Measurements from ENCODE around the gene PCF11.

PCF11 gene

DNA sequence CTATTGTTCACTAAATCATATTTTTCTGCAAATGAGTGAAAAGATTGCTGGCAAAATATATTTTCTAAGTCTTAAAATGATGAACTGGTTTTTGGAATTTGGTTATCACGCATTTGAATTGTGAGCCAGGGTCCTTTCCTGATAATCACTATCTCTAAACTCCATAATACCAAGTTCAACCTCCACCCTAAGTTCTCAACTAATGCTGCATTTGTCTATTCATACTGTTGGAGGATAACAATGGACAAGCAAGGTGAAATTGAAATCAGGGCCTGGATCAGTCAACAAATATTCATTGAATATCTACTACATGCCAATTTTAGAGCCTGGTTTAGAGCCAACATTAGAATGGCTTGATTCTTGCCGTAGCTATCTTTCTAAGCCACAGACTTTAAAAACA, 4.7 kb upstream of the PCF11 start:
- no peak for DNase-seq

- no peak for DNase-seq
Observed at GRCh38 chr11:83153764-83154163, 3.2 kb upstream of the PCF11 start.

DNA sequence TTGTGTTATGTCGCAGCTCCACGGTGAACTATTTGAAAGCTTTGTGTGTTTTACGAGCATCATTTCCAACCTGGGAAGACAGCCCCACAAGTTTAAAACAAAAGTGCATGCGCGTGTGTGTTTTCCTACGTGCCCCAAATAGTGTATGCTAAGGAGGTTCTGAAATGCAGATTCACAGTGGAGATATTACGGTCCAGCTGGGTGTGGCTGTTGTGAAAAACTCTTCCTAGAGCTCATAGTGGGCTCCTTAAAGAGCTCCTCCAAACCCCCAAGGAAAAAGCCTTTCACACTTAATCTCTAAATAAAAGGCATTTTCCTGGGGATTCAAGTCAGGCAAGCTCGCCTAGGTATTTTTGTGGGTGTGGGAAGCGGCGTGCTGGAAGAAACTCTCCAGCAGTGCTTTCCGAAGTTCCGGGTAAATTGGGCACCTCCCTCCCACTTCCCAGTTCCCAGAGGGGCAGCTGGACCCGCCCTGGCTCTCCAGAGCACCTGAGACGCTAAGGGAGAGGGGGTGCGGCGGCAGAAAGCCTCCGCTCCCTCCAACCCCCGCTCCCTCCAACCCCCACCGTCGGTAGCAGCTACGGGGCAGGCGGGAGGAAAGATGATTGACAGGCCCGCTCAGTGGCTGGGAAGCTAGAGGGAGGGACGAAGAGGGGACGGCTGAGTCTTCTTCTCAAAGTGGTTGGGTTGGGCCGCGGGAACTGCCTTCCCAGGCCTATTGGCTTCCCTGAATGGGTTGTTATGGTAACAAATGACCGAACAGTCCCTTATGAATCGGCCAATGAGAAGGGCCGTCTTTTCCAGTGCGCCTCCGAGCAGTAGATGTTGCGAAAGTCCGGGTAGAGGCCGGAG, 561 bp upstream of the PCF11 start:
- DNase-seq, result peak; percentile 99 to 100

GRCh38 chr11:83157594-83158356, 844 bp downstream of the PCF11 start:
- DNase-seq, result peak; percentile 54 to 61

DNA sequence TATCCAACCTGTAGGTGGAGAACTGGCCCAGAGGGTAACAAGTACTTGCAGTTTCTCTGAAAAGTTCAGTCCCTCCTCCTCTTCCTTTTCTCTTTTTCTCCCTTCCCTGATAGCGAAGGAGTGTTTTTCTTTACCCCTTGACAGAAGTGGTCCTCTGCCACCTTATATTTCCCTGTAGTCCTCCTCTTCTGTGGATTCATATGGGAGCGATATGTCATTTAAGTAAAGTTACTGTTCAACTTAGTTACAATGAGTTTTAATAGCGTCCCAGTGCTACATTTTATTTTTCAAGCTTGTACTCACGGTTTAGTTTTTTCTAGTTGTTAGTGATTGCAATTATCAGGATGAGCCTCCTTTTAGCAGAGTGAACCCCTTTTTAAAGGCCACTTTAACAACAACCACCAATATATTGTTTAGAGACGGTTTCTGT, 1.4 kb downstream of the PCF11 start:
- DNase-seq, result no peak

DNA sequence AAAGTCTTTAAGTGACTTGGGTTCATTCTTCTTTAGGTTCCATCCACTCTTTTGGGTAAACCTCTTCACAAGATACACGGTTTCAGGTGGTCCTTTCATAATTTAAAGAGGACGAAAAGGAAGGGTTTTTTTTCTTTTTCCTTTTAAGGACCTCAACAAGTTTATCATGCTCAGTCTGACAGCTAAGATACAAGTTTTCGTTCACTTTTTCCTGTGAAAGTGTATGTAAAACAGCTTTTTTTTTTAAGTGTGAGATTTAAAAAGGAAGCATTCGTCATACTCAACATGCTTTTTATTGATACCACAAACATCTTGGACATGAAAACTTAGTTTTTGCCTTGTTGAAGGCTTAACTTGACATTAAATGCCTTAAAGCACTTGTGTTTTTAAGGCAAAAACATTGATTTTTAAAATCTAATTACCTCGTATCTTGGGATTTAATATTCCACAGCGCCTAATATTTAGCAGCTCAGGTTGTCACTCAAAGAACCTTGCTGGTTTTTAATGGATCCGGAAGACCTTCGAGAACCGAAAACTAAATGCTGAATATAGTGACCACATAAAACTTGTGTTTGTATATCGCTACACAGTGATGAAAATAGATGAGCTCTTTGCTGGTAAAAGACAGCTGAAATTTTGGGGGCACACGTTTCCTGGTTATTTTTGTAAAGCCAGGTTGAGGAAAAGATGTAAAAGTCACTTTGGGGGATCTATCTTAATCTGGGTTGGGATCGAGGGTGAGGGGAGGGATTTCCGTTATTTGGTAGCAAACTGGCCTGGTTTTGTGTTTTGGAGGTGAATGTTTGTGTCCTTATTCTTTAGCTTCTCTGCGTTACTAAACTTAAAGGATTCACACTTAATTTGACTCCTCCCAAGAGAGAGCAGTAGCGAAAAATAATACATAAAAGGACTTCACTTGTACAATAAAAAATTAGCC, 2.3 kb downstream of the PCF11 start:
- peak in 1 of 2 donors; percentile 30 for DNase-seq

GRCh38 chr11:83159902-83160865, 3.3 kb downstream of the PCF11 start:
- peak in 1 of 2 donors; percentile 36 for DNase-seq

GRCh38 chr11:83161610-83162199, 4.8 kb downstream of the PCF11 start:
- no peak for DNase-seq

DNA sequence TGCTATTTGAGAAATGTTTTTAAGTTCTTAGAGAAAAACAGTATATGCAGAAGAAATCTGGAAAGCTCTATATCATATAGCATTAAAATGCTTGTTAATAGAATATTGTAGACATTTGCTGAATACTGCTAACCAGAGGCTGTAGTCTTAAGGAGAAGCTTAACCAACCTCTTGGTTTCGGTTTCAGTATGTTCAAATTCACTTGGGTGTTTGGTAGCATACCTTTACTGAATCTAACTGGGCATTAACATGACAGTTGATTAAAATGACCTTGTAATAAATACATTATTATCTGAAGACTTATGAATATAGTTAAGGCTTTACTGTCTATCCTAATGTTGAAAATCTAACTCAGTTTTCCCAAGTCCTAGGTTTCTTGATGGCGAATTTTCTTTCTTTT, 5.4 kb downstream of the PCF11 start:
- DNase-seq, result peak in 1 of 2 donors; percentile 58

DNA sequence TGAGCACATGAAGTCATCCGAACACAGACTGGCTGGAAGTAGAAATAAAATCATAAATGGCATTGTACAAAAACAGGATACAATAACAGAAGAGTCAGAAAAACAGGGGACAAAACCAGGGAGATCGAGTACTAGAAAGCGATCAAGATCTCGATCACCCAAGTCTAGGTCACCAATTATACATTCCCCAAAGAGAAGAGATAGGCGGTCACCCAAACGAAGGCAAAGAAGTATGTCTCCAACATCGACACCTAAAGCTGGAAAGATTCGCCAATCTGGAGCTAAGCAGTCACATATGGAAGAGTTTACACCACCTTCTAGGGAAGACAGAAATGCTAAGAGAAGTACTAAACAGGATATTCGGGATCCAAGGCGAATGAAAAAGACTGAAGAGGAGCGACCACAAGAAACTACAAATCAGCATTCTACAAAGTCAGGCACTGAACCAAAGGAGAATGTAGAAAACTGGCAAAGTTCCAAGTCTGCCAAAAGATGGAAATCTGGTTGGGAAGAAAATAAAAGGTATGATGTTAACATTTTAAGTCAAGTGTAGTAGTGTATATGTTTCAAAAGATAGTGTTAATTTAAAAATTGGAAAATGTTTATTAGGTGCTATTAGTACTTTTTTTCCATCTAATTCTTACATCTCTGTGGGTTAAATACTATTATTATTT, 9.4 kb downstream of the PCF11 start:
- DNase-seq, result no peak

DNA sequence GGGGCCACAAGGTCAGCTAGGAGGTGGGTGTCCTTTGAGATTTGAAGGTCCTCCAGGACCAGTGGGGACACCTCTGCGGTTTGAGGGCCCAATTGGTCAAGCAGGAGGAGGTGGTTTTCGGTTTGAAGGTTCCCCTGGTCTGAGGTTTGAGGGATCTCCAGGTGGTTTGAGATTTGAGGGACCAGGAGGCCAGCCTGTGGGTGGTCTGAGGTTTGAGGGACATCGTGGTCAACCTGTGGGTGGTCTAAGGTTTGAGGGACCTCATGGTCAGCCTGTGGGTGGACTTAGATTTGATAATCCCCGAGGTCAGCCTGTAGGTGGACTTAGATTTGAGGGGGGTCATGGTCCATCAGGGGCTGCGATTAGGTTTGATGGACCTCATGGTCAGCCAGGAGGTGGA, 11.8 kb downstream of the PCF11 start:
- no peak for DNase-seq

DNA sequence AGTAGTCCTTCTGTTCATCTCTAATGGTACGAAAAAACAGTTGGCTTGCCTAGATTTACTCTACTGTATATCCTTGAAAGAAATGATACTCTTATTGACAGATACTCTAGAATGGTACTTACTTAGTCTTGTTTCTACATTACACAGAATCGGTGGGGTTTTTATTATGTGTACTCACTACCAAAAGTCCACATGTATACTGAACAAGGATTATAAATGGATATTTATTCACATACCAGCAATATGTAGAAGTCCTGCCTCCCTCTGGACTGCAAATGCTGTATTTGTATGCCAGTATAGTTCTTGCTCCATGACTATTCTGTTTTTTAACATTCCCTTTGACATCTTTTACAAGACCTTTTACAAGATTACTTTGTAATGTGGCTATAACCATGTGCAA, 13.9 kb downstream of the PCF11 start:
- no peak for DNase-seq

- DNase-seq, result no peak
Observed at GRCh38 chr11:83172551-83172950, 15.6 kb downstream of the PCF11 start.

DNA sequence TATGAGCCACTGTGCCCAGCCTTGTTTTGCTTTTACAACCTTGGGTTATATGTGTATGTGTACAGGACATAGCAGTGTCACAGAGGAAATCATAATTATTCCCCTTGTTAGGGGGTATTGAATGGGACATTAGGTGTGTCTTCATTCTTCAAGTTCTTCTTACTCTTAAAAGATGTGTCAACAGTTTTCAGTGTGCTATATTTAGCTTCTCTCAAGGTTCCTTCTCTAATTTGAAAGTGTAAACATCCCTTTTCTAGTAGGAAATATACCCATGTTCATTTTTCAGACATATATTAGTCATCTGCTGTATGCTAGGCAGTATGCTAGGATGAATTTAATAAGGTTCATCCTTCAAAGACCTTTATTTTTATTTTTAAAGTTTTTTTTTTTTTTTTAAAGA, 17.1 kb downstream of the PCF11 start:
- no peak for DNase-seq

DNA sequence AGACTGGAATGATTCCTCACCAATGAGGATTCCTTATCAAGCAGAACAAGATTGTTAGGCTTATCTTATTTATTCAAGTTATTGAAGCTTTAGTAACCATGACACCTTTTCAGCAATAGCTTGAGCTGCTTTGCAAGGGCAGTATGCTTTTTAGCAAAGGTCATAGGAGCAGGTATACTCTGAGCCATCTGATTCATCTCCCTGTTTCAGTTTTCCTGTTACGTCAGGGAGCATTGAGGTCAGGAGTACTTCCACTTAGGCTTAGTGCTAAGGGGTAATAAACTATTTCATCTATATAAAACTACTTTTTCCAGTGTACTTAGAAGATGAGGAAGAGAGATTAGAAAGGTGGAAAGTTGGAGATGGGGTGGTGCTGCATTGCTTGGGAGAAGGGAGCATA, 18.9 kb downstream of the PCF11 start:
- no peak for DNase-seq

DNA sequence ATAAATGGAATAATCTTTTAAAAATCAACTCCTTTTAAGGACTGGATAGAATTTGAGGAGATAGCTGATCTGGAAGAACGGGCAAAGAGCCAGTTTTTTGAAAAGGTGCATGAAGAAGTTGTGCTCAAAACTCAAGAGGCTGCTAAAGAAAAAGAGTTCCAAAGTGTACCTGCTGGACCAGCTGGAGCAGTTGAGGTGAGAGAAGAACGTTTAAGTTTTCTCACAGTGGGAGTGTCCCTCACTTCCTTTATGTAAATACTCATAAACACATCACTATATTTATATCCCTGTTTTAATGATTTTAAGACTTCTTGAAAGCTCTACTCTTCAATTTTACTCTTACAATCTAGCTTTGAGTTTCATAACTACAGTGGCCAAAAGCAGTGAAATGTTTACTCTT, 24.9 kb downstream of the PCF11 start:
- no peak for DNase-seq

DNA sequence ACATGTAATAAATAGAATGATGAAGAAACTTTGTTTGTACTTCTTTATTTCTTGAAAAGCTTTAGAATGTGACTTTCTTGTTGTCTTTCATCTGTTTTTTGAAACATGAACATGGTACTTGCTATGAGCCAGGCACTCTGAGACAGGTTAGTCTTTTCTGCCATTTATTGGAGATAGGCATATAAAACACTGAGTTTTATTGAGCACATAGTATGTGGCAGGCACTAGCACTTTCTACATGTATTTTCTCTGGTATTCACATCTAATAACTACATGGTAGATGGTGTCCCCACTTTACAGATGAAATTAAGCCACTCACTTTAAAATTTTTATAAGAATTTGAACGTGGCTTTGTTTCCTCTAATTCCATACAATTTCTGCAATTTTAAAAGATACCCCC, 28.8 kb downstream of the PCF11 start:
- DNase-seq, result no peak

GRCh38 chr11:83187465-83187864, 30.5 kb downstream of the PCF11 start:
- no peak for DNase-seq

DNA sequence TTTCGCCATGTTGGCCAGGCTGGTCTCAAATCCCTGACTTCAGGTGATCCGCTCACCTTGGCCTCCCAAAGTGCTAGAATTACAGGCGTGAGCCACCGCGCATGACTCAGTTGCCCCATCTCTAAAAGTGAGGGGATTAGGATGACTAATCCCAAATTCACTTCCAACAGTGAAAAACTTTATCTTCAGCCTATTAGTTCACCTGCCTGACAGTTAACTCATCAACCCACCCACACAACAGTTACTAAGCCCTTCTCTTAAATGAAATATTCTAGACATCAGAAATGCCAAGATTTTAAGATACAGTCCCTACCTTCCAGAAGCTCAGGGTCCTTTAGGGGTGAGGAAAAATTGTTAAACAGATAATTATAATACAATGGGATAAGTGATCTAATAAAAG, 34.6 kb downstream of the PCF11 start:
- DNase-seq, result no peak

DNA sequence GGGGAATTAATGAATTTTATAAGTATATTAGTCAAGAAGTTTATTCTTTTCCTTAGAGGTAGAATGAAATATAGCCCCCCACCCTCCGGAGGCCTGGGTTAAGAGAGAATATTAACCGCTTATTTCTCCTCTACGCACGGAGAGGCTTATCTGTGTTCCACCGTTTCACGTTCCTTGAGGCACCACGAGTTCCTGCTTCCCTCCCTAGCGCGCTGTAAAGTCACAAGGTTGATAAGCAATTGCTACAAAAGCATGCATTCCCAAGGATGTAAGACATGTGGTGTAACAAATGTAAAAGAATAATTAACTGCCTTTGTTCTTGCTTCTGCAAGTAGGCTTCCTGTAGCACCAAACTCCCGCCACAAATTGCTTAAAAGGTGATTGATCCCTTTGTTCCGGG, 35.1 kb downstream of the PCF11 start:
- DNase-seq, result no peak

Data from CD4-positive, alpha-beta T cell treated with Interleukin-1 beta for 1 hour (primary cell).